Endothelial cell of umbilical vein (primary cell): ENCODE results near the gene HRNR. TPM values are rescaled to one million over a fixed set of nuclear protein-coding genes. Genes with fewer than 3 reads are reported as not detected.

Source experiments
- BruUV-seq: library from RNA; stranded (reverse); fragments of 400-500 nt; replicated peaks from 2 replicates; lab custom pipeline; 2021; lab: Mats Ljungman, UMichigan
- CTCF ChIA-PET: fragments of 300-600, 350-600 bp; sonication (Branson Sonifier 250); formaldehyde crosslinking; loops from one replicate; lab custom pipeline; 2021; ENCODE audit warnings: antibody characterized with exemption, inconsistent platforms; lab: Charles Lee
- POLR2A ChIA-PET: fragments of 300-600, 350-600 bp; sonication (Branson Sonifier 250); formaldehyde crosslinking; loops from one replicate; lab custom pipeline; 2021; ENCODE audit warnings: antibody characterized with exemption, inconsistent platforms; lab: Charles Lee
- DNase-seq: peaks from one replicate; pipeline ENCODE4 v3.0.0-alpha.2; 2011; ENCODE audit warnings: low read depth, low spot score
- FAIRE-seq: peaks from 2 replicates; lab custom pipeline; 2011; peaks lifted over from hg19 to GRCh38; lab: Jason Lieb, UNC
- H2AFZ ChIP-seq: 2 replicates; pipeline ENCODE4 v1.6.0; 2012; ENCODE audit warnings: low read depth, low read length, control low read depth, inconsistent platforms
- H3K27ac ChIP-seq: 2 replicates; pipeline ENCODE4 v1.5.1; 2011; ENCODE audit warnings: low read depth, mild to moderate bottlenecking, control low read depth, low read length, moderate library complexity; ENCODE audit not compliant: insufficient read depth
- H3K27me3 ChIP-seq, 2 experiments: 2 replicates each; pipeline versions ENCODE4 v1.6.0 to v1.6.1; 2011; ENCODE audit warnings: low read length in 2 of 2, mixed read lengths in 1 of 2; ENCODE audit not compliant: control insufficient read depth in 2 of 2, insufficient read depth in 2 of 2
- H3K36me3 ChIP-seq, 2 experiments: 2 replicates in 1 of 2; 3 replicates in 1 of 2; pipeline ENCODE4 v1.5.1; 2011; ENCODE audit warnings: low read length in 2 of 2, mild to moderate bottlenecking in 1 of 2, moderate library complexity in 1 of 2; ENCODE audit not compliant: control insufficient read depth in 2 of 2, insufficient read depth in 2 of 2; ENCODE audit errors: extremely low read depth in 1 of 2
- H3K4me1 ChIP-seq: 3 replicates; pipeline ENCODE4 v1.5.1; 2011; ENCODE audit warnings: mild to moderate bottlenecking, low read length; ENCODE audit not compliant: control insufficient read depth, insufficient read depth; ENCODE audit errors: extremely low read depth
- H3K4me2 ChIP-seq: 2 replicates; pipeline ENCODE4 v1.6.1; 2011; ENCODE audit warnings: low read length, control low read depth, mixed read lengths; ENCODE audit not compliant: insufficient read depth
- H3K4me3 ChIP-seq, 3 experiments: fragments of 200-600 bp in 1 of 3; sonication (generic), shearing (Covaris generic) in 1 of 3; replicated peaks in 1 of 3; 2 replicates each; pipeline ENCODE4 v1.5.1; 2011 to 2016; ENCODE audit warnings: control low read depth in 3 of 3, low read length in 3 of 3, mild to moderate bottlenecking in 2 of 3, inconsistent platforms in 1 of 3, low read depth in 1 of 3, moderate library complexity in 1 of 3; ENCODE audit not compliant: insufficient read depth in 1 of 3
- H3K79me2 ChIP-seq: 2 replicates; pipeline ENCODE4 v1.6.0; 2012; ENCODE audit warnings: low read length, inconsistent platforms; ENCODE audit not compliant: control insufficient read depth, insufficient read depth
- H3K9ac ChIP-seq: replicated peaks from 2 replicates; pipeline ENCODE3; 2011; ENCODE audit warnings: low read length, control low read depth; ENCODE audit not compliant: insufficient read depth; ENCODE audit errors: extremely low read depth
- H3K9me1 ChIP-seq: replicated peaks from 3 replicates; pipeline ENCODE4 v1.6.0; 2011; ENCODE audit warnings: mild to moderate bottlenecking, low read length; ENCODE audit not compliant: control insufficient read depth, insufficient read depth; ENCODE audit errors: extremely low read depth
- H3K9me3 ChIP-seq: replicated peaks from 2 replicates; pipeline ENCODE4 v1.5.1; 2012; ENCODE audit warnings: low read length, inconsistent platforms; ENCODE audit not compliant: control insufficient read depth, insufficient read depth
- H4K20me1 ChIP-seq: replicated peaks from 2 replicates; pipeline ENCODE3; 2011; ENCODE audit warnings: mild to moderate bottlenecking, low read length; ENCODE audit not compliant: control insufficient read depth, insufficient read depth; ENCODE audit errors: extremely low read depth
- EZH2 ChIP-seq: IDR thresholded peaks from 2 replicates; pipeline ENCODE4 v1.6.1; 2012; ENCODE audit warnings: borderline replicate concordance, low read depth, mild to moderate bottlenecking, moderate library complexity, low read length, inconsistent platforms; ENCODE audit not compliant: severe bottlenecking
- FOS ChIP-seq: IDR thresholded peaks from 2 replicates; pipeline ENCODE4 v1.6.1; 2011; ENCODE audit warnings: mild to moderate bottlenecking, low read length, moderate library complexity, borderline replicate concordance; ENCODE audit not compliant: insufficient read depth
- GATA2 ChIP-seq: IDR thresholded peaks from 2 replicates; pipeline ENCODE4 v1.7.0; 2011; ENCODE audit warnings: low read depth, mild to moderate bottlenecking, moderate library complexity, mixed read lengths, low read length; ENCODE audit not compliant: insufficient read length, insufficient read depth
- JUN ChIP-seq: IDR thresholded peaks from 2 replicates; pipeline ENCODE4 v1.6.1; 2011; ENCODE audit warnings: borderline replicate concordance, low read depth; ENCODE audit not compliant: insufficient read length, insufficient read depth
- MYC ChIP-seq: IDR thresholded peaks from one replicate; pipeline ENCODE4 v1.6.1; 2011; ENCODE audit warnings: mild to moderate bottlenecking, low read depth, low read length
- POLR2A ChIP-seq: IDR thresholded peaks from 2 replicates; pipeline ENCODE4 v1.6.1; 2012; ENCODE audit warnings: low read depth, mild to moderate bottlenecking, control low read depth, low read length
- POLR2AphosphoS5 ChIP-seq: IDR thresholded peaks from 2 replicates; pipeline ENCODE4 v1.6.1; 2012; ENCODE audit warnings: low read depth, mild to moderate bottlenecking, control low read depth, low read length, moderate library complexity; ENCODE audit not compliant: insufficient read depth
- dilution Hi-C: fragments of 300-500 bp; cut with MboI; formaldehyde crosslinking; loops from one replicate; pipeline ENCODE4 v1.15.0; 2019; ENCODE audit warnings: low sequenced_read_pairs; ENCODE audit not compliant: extremely low pct_ligation_motif_present
- intact Hi-C: fragments of 100-400 bp; cut with micrococcal nuclease; formaldehyde crosslinking; loops from one replicate; pipeline ENCODE4 v1.10.0; 2022
- polyA plus RNA-seq, 4 experiments: library from polyadenylated mRNA; depleted of rRNA in 3 of 4; stranded (reverse) in 3 of 4; unstranded in 1 of 4; fragments of >200 nt; gene quantifications; 2 replicates each; pipeline versions ENCODE4 v1.2.1 to v1.2.3, GENCODE V29; 2011 to 2012; ENCODE audit warnings: missing spikeins in 1 of 4
- total RNA-seq: library from RNA; stranded (reverse); gene quantifications from 2 replicates; pipeline ENCODE4 v1.2.3, GENCODE V29; 2021
- TF ChIP-seq, protein P1 (sequence below), 2 donors: IDR thresholded peaks; 1 replicate in 1 of 2; 2 replicates in 1 of 2; pipeline ENCODE4 v1.5.1; 2011; ENCODE audit warnings: low read length in 2 of 2, mild to moderate bottlenecking in 2 of 2, moderate library complexity in 2 of 2, control low read depth in 1 of 2, inconsistent platforms in 1 of 2, low read depth in 1 of 2; ENCODE audit not compliant: insufficient read depth in 1 of 2; ENCODE audit errors: extremely low read depth in 1 of 2
- TF ChIP-seq, protein P2 (sequence below): IDR thresholded peaks from 2 replicates; pipeline ENCODE4 v1.6.1; 2011; ENCODE audit not compliant: insufficient read depth, insufficient read length

The HRNR gene
- total and polyA plus RNA-seq, 2 donors (not counting 3 experiments of a cell fraction or from before 2014, with no cell fraction given), result not detected

DNA sequence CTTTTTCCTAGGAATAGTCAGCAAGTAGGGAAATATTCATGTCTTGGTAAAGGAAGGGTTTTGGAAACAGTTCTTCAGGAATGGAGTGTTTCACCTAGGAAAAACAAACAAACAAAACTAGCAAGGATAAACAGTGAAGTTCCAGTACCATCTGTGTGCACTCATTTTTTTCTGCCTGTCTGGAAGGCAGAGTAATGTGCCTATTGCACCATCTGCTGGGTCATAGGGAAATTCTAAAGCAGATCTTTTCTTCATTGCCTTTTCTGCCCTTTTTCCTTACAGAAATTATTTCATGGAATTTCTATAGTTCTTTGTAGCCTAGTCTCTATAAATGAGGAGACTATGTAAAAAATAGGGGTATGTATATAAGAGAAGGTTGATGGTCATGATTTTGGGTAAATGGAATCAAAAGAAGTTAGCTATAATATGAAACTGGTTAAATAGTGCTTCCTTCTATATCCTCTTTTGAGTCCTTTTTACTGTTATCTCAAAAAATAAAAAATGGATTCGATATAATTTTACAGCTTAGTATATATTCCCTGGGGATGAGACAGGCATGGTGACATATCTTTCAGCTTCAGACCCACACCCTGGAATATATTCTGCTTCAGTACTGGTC lies 3.4 kb upstream of the HRNR start:
- intact Hi-C loops, result no loop called here
- DNase-seq (no peak), FAIRE-seq (no peak)
- dilution Hi-C loops, result no loop called here
- no peaks in the 10 kb centered on the region for H4K20me1 ChIP-seq
- BruUV-seq, result no TSS peak
- no peak overlapping the region for H3K4me2 ChIP-seq
- no peaks in the 10 kb centered on the region for H3K9me3 ChIP-seq
- no peaks in the 10 kb centered on the region for H3K36me3 ChIP-seq
- POLR2A ChIA-PET, result no interaction called here
- no peak overlapping the region for H3K9ac ChIP-seq
- CTCF ChIA-PET, result interaction anchor here (1.1 kb wide), 1 partner anchor 19 kb away, joined by 3 read pairs; no protein-coding TSS in a partner anchor
- no peaks in the 10 kb centered on the region for H3K9me1 ChIP-seq
- H3K4me1 ChIP-seq, result no peaks in the 10 kb centered on the region
- no peaks in the 10 kb centered on the region for H3K27me3 ChIP-seq
- H2AFZ ChIP-seq, result no peak overlapping the region
- no peak overlapping the region for H3K27ac ChIP-seq
- H3K79me2 ChIP-seq, result no peaks in the 10 kb centered on the region
- TF ChIP-seq POLR2AphosphoS5 (no peak), EZH2 (no peak), GATA2 (no peak), MYC (no peak), JUN (no peak), FOS (no peak), POLR2A (no peak)
- TF ChIP-seq, protein P1, sequence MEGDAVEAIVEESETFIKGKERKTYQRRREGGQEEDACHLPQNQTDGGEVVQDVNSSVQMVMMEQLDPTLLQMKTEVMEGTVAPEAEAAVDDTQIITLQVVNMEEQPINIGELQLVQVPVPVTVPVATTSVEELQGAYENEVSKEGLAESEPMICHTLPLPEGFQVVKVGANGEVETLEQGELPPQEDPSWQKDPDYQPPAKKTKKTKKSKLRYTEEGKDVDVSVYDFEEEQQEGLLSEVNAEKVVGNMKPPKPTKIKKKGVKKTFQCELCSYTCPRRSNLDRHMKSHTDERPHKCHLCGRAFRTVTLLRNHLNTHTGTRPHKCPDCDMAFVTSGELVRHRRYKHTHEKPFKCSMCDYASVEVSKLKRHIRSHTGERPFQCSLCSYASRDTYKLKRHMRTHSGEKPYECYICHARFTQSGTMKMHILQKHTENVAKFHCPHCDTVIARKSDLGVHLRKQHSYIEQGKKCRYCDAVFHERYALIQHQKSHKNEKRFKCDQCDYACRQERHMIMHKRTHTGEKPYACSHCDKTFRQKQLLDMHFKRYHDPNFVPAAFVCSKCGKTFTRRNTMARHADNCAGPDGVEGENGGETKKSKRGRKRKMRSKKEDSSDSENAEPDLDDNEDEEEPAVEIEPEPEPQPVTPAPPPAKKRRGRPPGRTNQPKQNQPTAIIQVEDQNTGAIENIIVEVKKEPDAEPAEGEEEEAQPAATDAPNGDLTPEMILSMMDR (IDR thresholded peaks at IDR 0.05; ENCODE audit: extremely low read depth in 1 of 2, insufficient read depth in 1 of 2, low read depth in 1 of 2, low read length in 2 of 2), result no peak
- TF ChIP-seq, protein P2, sequence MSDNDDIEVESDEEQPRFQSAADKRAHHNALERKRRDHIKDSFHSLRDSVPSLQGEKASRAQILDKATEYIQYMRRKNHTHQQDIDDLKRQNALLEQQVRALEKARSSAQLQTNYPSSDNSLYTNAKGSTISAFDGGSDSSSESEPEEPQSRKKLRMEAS, result no peak
- H3K4me3 ChIP-seq, result no peak overlapping the region
